ENCODE data around the gene GOLGA6L7.
"Not testable (repeated sequence)": the region's sequence is repeated elsewhere in the genome, so short reads cannot be mapped to it uniquely, and the experiment has no call there.

GOLGA6L7 gene

GRCh38 chr15:28884151-28884940 lies 35.9 kb upstream of the GOLGA6L7 start:
- in situ Hi-C loops (cut with HindIII; ENCODE audit: low sequenced_read_pairs), result no loop called here

GRCh38 chr15:28881600-28881999 lies 33.2 kb upstream of the GOLGA6L7 start:
- in situ Hi-C loops (cut with HindIII; ENCODE audit: low sequenced_read_pairs), result no loop called here

- in situ Hi-C loops (cut with HindIII; ENCODE audit: low sequenced_read_pairs), result no loop called here
These were observed 32.7 kb upstream of the GOLGA6L7 start for GRCh38 chr15:28881170-28881569.

- in situ Hi-C loops (cut with HindIII; ENCODE audit: low sequenced_read_pairs), result no loop called here
These were observed 32.2 kb upstream of the GOLGA6L7 start for GRCh38 chr15:28880680-28881079.

GRCh38 chr15:28879551-28879950 lies 31.1 kb upstream of the GOLGA6L7 start:
- in situ Hi-C loops (cut with HindIII; ENCODE audit: low sequenced_read_pairs), result no loop called here

GRCh38 chr15:28878209-28878608 lies 29.8 kb upstream of the GOLGA6L7 start:
- in situ Hi-C loops (cut with HindIII; ENCODE audit: low sequenced_read_pairs), result no loop called here

GRCh38 chr15:28876845-28877185 lies 28.4 kb upstream of the GOLGA6L7 start:
- in situ Hi-C loops (cut with HindIII; ENCODE audit: low sequenced_read_pairs), result no loop called here

- in situ Hi-C loops (cut with HindIII; ENCODE audit: low sequenced_read_pairs), result no loop called here
These were observed 27.8 kb upstream of the GOLGA6L7 start for GRCh38 chr15:28876131-28876844.

- in situ Hi-C loops (cut with HindIII; ENCODE audit: low sequenced_read_pairs), result no loop called here
These were observed 27.1 kb upstream of the GOLGA6L7 start for GRCh38 chr15:28875461-28876000.

GRCh38 chr15:28873585-28874190 lies 25.2 kb upstream of the GOLGA6L7 start:
- in situ Hi-C loops (cut with HindIII; ENCODE audit: low sequenced_read_pairs), result no loop called here

GRCh38 chr15:28873006-28873405 lies 24.6 kb upstream of the GOLGA6L7 start:
- in situ Hi-C loops (cut with HindIII; ENCODE audit: low sequenced_read_pairs), result no loop called here

- in situ Hi-C loops (cut with HindIII; ENCODE audit: low sequenced_read_pairs), result no loop called here
These were observed 22.7 kb upstream of the GOLGA6L7 start for GRCh38 chr15:28871168-28871567.

GRCh38 chr15:28868744-28869345 lies 20.4 kb upstream of the GOLGA6L7 start:
- in situ Hi-C loops (cut with HindIII; ENCODE audit: low sequenced_read_pairs), result no loop called here

- in situ Hi-C loops (cut with HindIII; ENCODE audit: low sequenced_read_pairs), result not testable (repeated sequence)
These were observed 13.3 kb upstream of the GOLGA6L7 start for GRCh38 chr15:28861589-28862293.

GRCh38 chr15:28861031-28861534 lies 12.6 kb upstream of the GOLGA6L7 start:
- in situ Hi-C loops (cut with HindIII; ENCODE audit: low sequenced_read_pairs), result no loop called here

GRCh38 chr15:28854578-28854977 lies 6.1 kb upstream of the GOLGA6L7 start:
- in situ Hi-C loops (cut with HindIII; ENCODE audit: low sequenced_read_pairs), result not testable (repeated sequence)

GRCh38 chr15:28853654-28854053 lies 5.2 kb upstream of the GOLGA6L7 start:
- in situ Hi-C loops (cut with HindIII; ENCODE audit: low sequenced_read_pairs), result not testable (repeated sequence)

GRCh38 chr15:28849766-28850165 lies 1.3 kb upstream of the GOLGA6L7 start:
- in situ Hi-C loops (cut with HindIII; ENCODE audit: low sequenced_read_pairs), result not testable (repeated sequence)

- in situ Hi-C loops (cut with HindIII; ENCODE audit: low sequenced_read_pairs), result not testable (repeated sequence)
These were observed 827 bp upstream of the GOLGA6L7 start for GRCh38 chr15:28849271-28849670.

GRCh38 chr15:28847959-28848358 lies 485 bp downstream of the GOLGA6L7 start:
- in situ Hi-C loops (cut with HindIII; ENCODE audit: low sequenced_read_pairs), result not testable (repeated sequence)
